HUES6 (cell line): ENCODE measurements around the gene DST.
A peak's percentile ranks its signal among the peaks of the same experiment; 100 is the strongest.

Experiments used
- H3K27ac ChIP-seq: 2 replicates; pipeline ENCODE4 v1.7.0; 2013; ENCODE audit warnings: low read depth, mild to moderate bottlenecking, low read length, inconsistent platforms
- H3K27me3 ChIP-seq: 2 replicates; pipeline ENCODE4 v1.6.1; 2013; ENCODE audit warnings: low read length; ENCODE audit not compliant: control insufficient read depth, insufficient read depth
- H3K36me3 ChIP-seq: 2 replicates; pipeline ENCODE4 v1.6.1; 2013; ENCODE audit warnings: low read length; ENCODE audit not compliant: control insufficient read depth, insufficient read depth
- H3K4me1 ChIP-seq: 2 replicates; pipeline ENCODE4 v1.6.1; 2013; ENCODE audit warnings: low read length; ENCODE audit not compliant: control insufficient read depth, insufficient read depth
- H3K4me3 ChIP-seq: 2 replicates; pipeline ENCODE4 v1.5.1; 2013; ENCODE audit warnings: low read depth, low read length
- H3K9ac ChIP-seq: one replicate; pipeline ENCODE4 v1.6.1; 2013; ENCODE audit warnings: mild to moderate bottlenecking, low read length
- H3K9me3 ChIP-seq: 2 replicates; pipeline ENCODE4 v1.6.1; 2013; ENCODE audit warnings: low read depth, low read length; ENCODE audit not compliant: control insufficient read depth, insufficient read depth

DST gene

GRCh38 chr6:56534680-56535419, 107.8 kb downstream of the DST start:
- no peak overlapping the region for H3K9ac ChIP-seq
- H3K9me3 ChIP-seq: no peaks in the 10 kb centered on the region
- no peak overlapping the region; the same call in 1 of the 2 replicates for H3K27ac ChIP-seq
- H3K36me3 ChIP-seq: peaks cover 22% of the 10 kb centered on the region
- H3K4me3 ChIP-seq: no peak overlapping the region
- peaks cover 23% of the 10 kb centered on the region for H3K4me1 ChIP-seq
- H3K27me3 ChIP-seq: no peaks in the 10 kb centered on the region

GRCh38 chr6:56532766-56533551, 109.7 kb downstream of the DST start:
- Histone ChIP-seq H3K9me3 (no peaks in the 10 kb centered on the region), H3K27me3 (no peaks in the 10 kb centered on the region), H3K4me3 (no peak overlapping the region), H3K9ac (no peak overlapping the region), H3K4me1 (peaks cover 20% of the 10 kb centered on the region), H3K27ac (no peak overlapping the region), H3K36me3 (peaks cover 38% of the 10 kb centered on the region)

DNA sequence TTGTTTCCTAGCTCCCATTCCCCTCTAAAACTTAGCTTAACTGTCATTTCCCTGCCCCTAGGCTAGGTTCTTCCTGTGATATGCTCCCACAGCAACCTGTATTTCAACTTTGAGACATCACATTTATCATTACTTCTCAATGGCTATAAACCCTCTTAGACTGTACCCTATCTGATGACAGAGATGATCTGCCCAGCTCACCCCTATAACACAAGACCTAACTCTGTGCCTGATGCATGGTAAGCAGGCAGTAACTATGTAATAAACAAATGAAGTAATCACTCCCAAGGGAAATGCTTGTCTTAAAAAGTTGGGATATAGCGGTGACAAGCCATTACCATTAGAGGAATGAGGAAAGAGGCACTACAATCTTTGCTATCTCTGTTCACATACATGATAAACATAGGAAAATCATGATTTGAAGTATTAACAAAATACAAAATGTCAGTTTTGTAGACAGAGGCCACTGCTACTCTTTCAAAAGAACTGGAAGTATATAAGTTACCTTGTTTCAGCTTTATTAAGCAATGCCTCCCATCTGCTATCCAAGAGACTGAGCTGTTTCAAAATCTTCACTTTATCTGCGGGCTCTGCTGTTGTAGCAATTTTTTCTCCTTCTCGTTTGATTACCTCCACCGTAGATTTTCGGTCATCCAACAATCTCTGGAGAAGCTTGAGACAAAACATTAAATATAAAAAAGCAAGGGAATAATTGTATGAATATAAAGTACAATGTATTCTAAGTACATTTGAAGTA, 110.7 kb downstream of the DST start:
- Histone ChIP-seq H3K27me3 (no peaks in the 10 kb centered on the region), H3K4me1 (peaks cover 16% of the 10 kb centered on the region), H3K9ac (no peak overlapping the region), H3K27ac (no peak overlapping the region), H3K9me3 (no peaks in the 10 kb centered on the region), H3K36me3 (peaks cover 43% of the 10 kb centered on the region), H3K4me3 (no peak overlapping the region)

GRCh38 chr6:56529594-56530191, 113.0 kb downstream of the DST start:
- H3K36me3 ChIP-seq: peaks cover 47% of the 10 kb centered on the region

DNA sequence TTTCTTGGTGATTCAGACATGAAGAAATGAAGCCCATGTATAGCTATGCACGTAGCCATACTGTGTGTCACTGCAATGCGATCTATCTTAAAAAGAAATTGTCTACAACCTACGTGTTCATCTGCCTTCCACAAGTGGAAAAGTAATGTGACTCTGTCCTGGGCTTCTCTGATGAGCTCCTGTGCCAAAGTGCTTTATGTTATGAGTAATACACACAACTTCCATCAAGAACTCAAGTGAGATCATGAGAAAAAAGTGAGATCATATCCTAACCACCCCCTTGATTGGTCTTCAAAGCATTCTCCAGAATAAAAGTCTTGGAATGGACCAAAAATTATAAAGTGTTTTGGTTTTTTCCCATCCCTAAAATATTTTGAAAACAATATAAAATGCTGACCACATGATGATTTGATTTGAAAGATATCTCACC, 114.3 kb downstream of the DST start:
- Histone ChIP-seq H3K4me3 (no peak overlapping the region), H3K9me3 (no peaks in the 10 kb centered on the region), H3K9ac (no peak overlapping the region), H3K27me3 (no peaks in the 10 kb centered on the region), H3K36me3 (peaks cover 47% of the 10 kb centered on the region), H3K4me1 (peaks cover 27% of the 10 kb centered on the region), H3K27ac (no peak overlapping the region)

More at GRCh38 chr6:56529594-56530191, 113.0 kb downstream of the DST start:
- Histone ChIP-seq H3K27me3 (no peaks in the 10 kb centered on the region), H3K9me3 (no peaks in the 10 kb centered on the region), H3K9ac (no peak overlapping the region), H3K4me3 (no peak overlapping the region), H3K4me1 (peaks cover 19% of the 10 kb centered on the region), H3K27ac (no peak overlapping the region)

GRCh38 chr6:56527934-56528333, 114.8 kb downstream of the DST start:
- H3K36me3 ChIP-seq: peaks cover 47% of the 10 kb centered on the region

DNA sequence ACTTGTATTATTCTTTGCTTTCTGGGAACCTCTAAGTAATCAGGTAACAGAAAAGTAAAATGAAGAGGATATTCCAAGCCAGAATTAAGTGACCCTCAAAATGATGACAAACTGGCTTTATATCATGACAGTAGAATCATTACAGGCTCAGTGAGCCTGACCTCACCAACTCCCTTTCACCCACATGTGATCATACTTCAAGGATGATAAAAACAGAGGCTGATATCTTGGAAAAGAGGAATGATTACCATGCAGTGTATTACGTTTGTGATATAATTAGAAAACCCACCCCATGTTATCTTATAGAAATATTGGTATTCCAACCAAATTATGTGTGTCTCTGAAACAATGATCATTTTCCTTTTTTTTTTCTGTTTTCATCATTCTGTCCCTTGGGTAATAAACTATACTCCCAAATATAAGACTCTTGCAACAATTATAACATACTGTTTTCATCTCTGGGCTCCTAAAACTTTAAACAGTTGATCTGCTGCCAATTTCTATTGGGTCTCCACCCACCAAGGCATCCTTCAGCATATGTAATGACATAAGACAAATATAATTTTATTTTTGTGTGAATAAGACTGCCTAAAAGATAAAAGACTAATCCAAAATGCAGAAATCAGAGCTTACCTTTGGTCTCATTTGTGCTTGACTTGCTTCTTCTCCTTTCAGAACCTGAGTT, 115.7 kb downstream of the DST start:
- H3K27ac ChIP-seq: no peak overlapping the region
- no peak overlapping the region for H3K9ac ChIP-seq
- H3K36me3 ChIP-seq: peaks cover 44% of the 10 kb centered on the region
- H3K9me3 ChIP-seq: no peaks in the 10 kb centered on the region
- no peak overlapping the region for H3K4me3 ChIP-seq
- peaks cover 41% of the 10 kb centered on the region for H3K4me1 ChIP-seq
- H3K27me3 ChIP-seq: no peaks in the 10 kb centered on the region

More at GRCh38 chr6:56527934-56528333, 114.8 kb downstream of the DST start:
- Histone ChIP-seq H3K27me3 (no peaks in the 10 kb centered on the region), H3K9me3 (no peaks in the 10 kb centered on the region), H3K4me3 (no peak overlapping the region), H3K27ac (no peak overlapping the region), H3K9ac (no peak overlapping the region), H3K4me1 (peaks cover 31% of the 10 kb centered on the region)

- Histone ChIP-seq H3K4me1 (peaks cover 46% of the 10 kb centered on the region), H3K27me3 (no peaks in the 10 kb centered on the region)
These were observed 116.5 kb downstream of the DST start for GRCh38 chr6:56525974-56526789.

GRCh38 chr6:56524891-56525703, 117.6 kb downstream of the DST start:
- Histone ChIP-seq H3K27me3 (no peaks in the 10 kb centered on the region), H3K9ac (no peak overlapping the region), H3K4me3 (no peak overlapping the region), H3K9me3 (no peaks in the 10 kb centered on the region), H3K27ac (no peak overlapping the region), H3K4me1 (peaks cover 46% of the 10 kb centered on the region), H3K36me3 (peaks cover 35% of the 10 kb centered on the region)

More at GRCh38 chr6:56525974-56526789, 116.5 kb downstream of the DST start:
- peaks cover 36% of the 10 kb centered on the region for H3K36me3 ChIP-seq
- H3K9ac ChIP-seq: no peak overlapping the region
- H3K27ac ChIP-seq: peak overlapping the region; percentile 65; the same call in 1 of the 2 replicates
- no peak overlapping the region for H3K4me3 ChIP-seq
- H3K9me3 ChIP-seq: no peaks in the 10 kb centered on the region
